K562 (cell line): ENCODE data around the gene CDC45. TPM values are rescaled to one million over a fixed set of nuclear protein-coding genes. Genes with fewer than 3 reads are reported as not detected.

Source experiments
- ATAC-seq: fragments of 200-7000 bp; cut with Tn5 transposase; 3 replicates; pipeline ENCODE4 v1.9.1; 2020; ENCODE audit warnings: moderate library complexity
- BruUV-seq: library from RNA; stranded (reverse); fragments of 400-500 nt; replicated peaks from 2 replicates; lab custom pipeline; 2021; lab: Mats Ljungman, UMichigan
- CTCF ChIA-PET: fragments of 300-600 bp; formaldehyde crosslinking; extraction: SDS; loops from one replicate; lab custom pipeline; 2021; ENCODE audit warnings: low intra/inter-chr PET ratio; lab: Yijun Ruan, JAX
- POLR2A ChIA-PET: fragments of 300-600, 350-650 bp; sonication (Branson Sonifier 250); formaldehyde crosslinking; extraction: SDS; loops from one replicate; lab custom pipeline; 2021; ENCODE audit warnings: antibody characterized with exemption, inconsistent platforms; lab: Yijun Ruan, JAX
- DNase-seq, 4 experiments: peaks; one replicate each; pipeline versions ENCODE4 v3.0.0 to v3.0.0-alpha.2; 2011 to 2018; ENCODE audit warnings: low spot score in 3 of 4, mixed read lengths in 3 of 4; ENCODE audit errors: extremely low read depth in 1 of 4
- FAIRE-seq: peaks from 2 replicates; lab custom pipeline; 2011; peaks lifted over from hg19 to GRCh38; lab: Jason Lieb, UNC
- H2AFZ ChIP-seq: 2 replicates; pipeline ENCODE4 v1.6.0; 2011; ENCODE audit warnings: low read depth, low read length, control low read depth, inconsistent platforms
- H3K27ac ChIP-seq: fragments of 200-600 bp; 3 replicates; pipeline ENCODE4 v1.8.0; 2011; ENCODE audit warnings: low read depth, mild to moderate bottlenecking, control low read depth, inconsistent platforms, low read length, moderate library complexity, mixed read lengths; ENCODE audit errors: extremely low read depth
- H3K27me3 ChIP-seq, 2 experiments: fragments of 300-600 bp in 1 of 2; 2 replicates in 1 of 2; 3 replicates in 1 of 2; pipeline versions ENCODE4 v1.6.0 to v1.8.0; 2011; ENCODE audit warnings: inconsistent platforms in 2 of 2, low read length in 2 of 2, mild to moderate bottlenecking in 1 of 2, mixed read lengths in 1 of 2, moderate library complexity in 1 of 2; ENCODE audit not compliant: control insufficient read depth in 2 of 2, insufficient read depth in 2 of 2
- H3K36me3 ChIP-seq: fragments of 300-600 bp; 3 replicates; pipeline ENCODE4 v1.8.0; 2011; ENCODE audit warnings: mild to moderate bottlenecking, low read length, inconsistent platforms; ENCODE audit not compliant: control insufficient read depth, insufficient read depth
- H3K4me1 ChIP-seq, 2 experiments: fragments of 200-600 bp in 1 of 2; replicated peaks in 1 of 2; 2 replicates in 1 of 2; 3 replicates in 1 of 2; pipeline versions ENCODE4 v1.5.1 to v1.8.0; 2011; ENCODE audit warnings: inconsistent platforms in 2 of 2, low read length in 2 of 2, mild to moderate bottlenecking in 1 of 2, mixed read lengths in 1 of 2, moderate library complexity in 1 of 2; ENCODE audit not compliant: control insufficient read depth in 2 of 2, insufficient read depth in 2 of 2
- H3K4me2 ChIP-seq: 2 replicates; pipeline ENCODE4 v1.6.1; 2011; ENCODE audit warnings: low read length, control low read depth, inconsistent platforms, mixed read lengths; ENCODE audit not compliant: insufficient read depth
- H3K4me3 ChIP-seq: fragments of 200-600 bp; sonication (generic), shearing (Covaris generic); 2 replicates; pipeline ENCODE4 v1.5.1; 2016; ENCODE audit warnings: control low read depth, inconsistent platforms
- H3K79me2 ChIP-seq: fragments of 200-600 bp; 3 replicates; pipeline ENCODE4 v1.8.0; 2011; ENCODE audit warnings: low read length, inconsistent platforms; ENCODE audit not compliant: control insufficient read depth, insufficient read depth
- H3K9ac ChIP-seq, 2 experiments: 2 replicates each; pipeline versions ENCODE4 v1.6.0 to v1.6.1; 2011; ENCODE audit warnings: low read depth in 2 of 2, low read length in 2 of 2, control low read depth in 1 of 2, inconsistent platforms in 1 of 2, mild to moderate bottlenecking in 1 of 2, mixed read lengths in 1 of 2; ENCODE audit not compliant: insufficient read depth in 1 of 2
- H3K9me1 ChIP-seq: one replicate; pipeline ENCODE4 v1.6.0; 2011; ENCODE audit warnings: inconsistent platforms, mild to moderate bottlenecking, low read length, moderate library complexity; ENCODE audit not compliant: control insufficient read depth, insufficient read depth
- H3K9me3 ChIP-seq: replicated peaks from 2 replicates; pipeline ENCODE4 v1.5.1; 2011; ENCODE audit warnings: low read depth, low read length, inconsistent platforms; ENCODE audit not compliant: control insufficient read depth, insufficient read depth
- H4K20me1 ChIP-seq: replicated peaks from 2 replicates; pipeline ENCODE4 v1.6.1; 2011; ENCODE audit warnings: low read length, inconsistent platforms, mixed read lengths; ENCODE audit not compliant: control insufficient read depth, insufficient read depth
- DNMT1 ChIP-seq: fragments of 450-650 bp; IDR thresholded peaks from 2 replicates; pipeline ENCODE4 v1.6.1; 2016; ENCODE audit warnings: antibody characterized with exemption, mild to moderate bottlenecking
- ERF ChIP-seq: fragments of 450-650 bp; formaldehyde crosslinking; IDR thresholded peaks from 2 replicates; pipeline ENCODE4 v1.4.0; 2020; ENCODE audit warnings: mild to moderate bottlenecking, mixed read lengths
- MED1 ChIP-seq: sonication (generic); formaldehyde crosslinking; IDR thresholded peaks from 2 replicates; pipeline ENCODE4 v1.8.1; 2023; ENCODE audit warnings: missing genetic modification reagents, borderline replicate concordance
- MYNN ChIP-seq, 2 experiments: sonication (generic); formaldehyde crosslinking in 1 of 2; IDR thresholded peaks; 2 replicates each; pipeline versions ENCODE4 v1.5.0 to v1.6.1; 2016 to 2020; ENCODE audit warnings: antibody characterized with exemption in 1 of 2, missing genetic modification reagents in 1 of 2
- NCOA6 ChIP-seq: fragments of 450-650 bp; IDR thresholded peaks from 2 replicates; pipeline ENCODE4 v1.6.1; 2017; ENCODE audit warnings: mild to moderate bottlenecking
- NFATC3 ChIP-seq: fragments of 450-650 bp; IDR thresholded peaks from 2 replicates; pipeline ENCODE4 v1.6.1; 2017; ENCODE audit warnings: mild to moderate bottlenecking
- PML ChIP-seq: IDR thresholded peaks from 2 replicates; pipeline ENCODE4 v1.6.1; 2012; ENCODE audit warnings: low read length, inconsistent platforms
- PTRF ChIP-seq: fragments of 450-650 bp; IDR thresholded peaks from 2 replicates; pipeline ENCODE4 v1.6.1; 2016; ENCODE audit warnings: mild to moderate bottlenecking, missing genetic modification characterization, missing compliant biosample characterization
- PURB ChIP-seq: sonication (generic); formaldehyde crosslinking; IDR thresholded peaks from 2 replicates; pipeline ENCODE4 v1.9.0; 2021; ENCODE audit warnings: low read depth, mild to moderate bottlenecking, missing genetic modification reagents
- TAL1 ChIP-seq: fragments of 450-650 bp; IDR thresholded peaks from 2 replicates; pipeline ENCODE4 v1.6.1; 2016; ENCODE audit warnings: mild to moderate bottlenecking
- TEAD4 ChIP-seq, 2 experiments: sonication (generic) in 1 of 2; formaldehyde crosslinking in 1 of 2; IDR thresholded peaks; 2 replicates each; pipeline versions ENCODE4 v1.6.1 to v1.8.0; 2012 to 2022; ENCODE audit warnings: borderline replicate concordance in 1 of 2, inconsistent platforms in 1 of 2, low read length in 1 of 2, mild to moderate bottlenecking in 1 of 2, missing genetic modification reagents in 1 of 2
- TFE3 ChIP-seq: fragments of 450-650 bp; formaldehyde crosslinking; IDR thresholded peaks from 2 replicates; pipeline ENCODE4 v1.4.0; 2020; ENCODE audit warnings: mild to moderate bottlenecking, mixed read lengths
- YBX1 ChIP-seq: fragments of 450-650 bp; IDR thresholded peaks from 2 replicates; pipeline ENCODE4 v1.7.1; 2016; ENCODE audit warnings: mild to moderate bottlenecking
- ZC3H11A ChIP-seq: IDR thresholded peaks from 2 replicates; pipeline ENCODE4 v1.6.1; 2012; ENCODE audit warnings: low read depth, low read length, improper control_type of control experiment
- ZC3H4 ChIP-seq: sonication (generic); formaldehyde crosslinking; IDR thresholded peaks from 2 replicates; pipeline ENCODE4 v1.9.0; 2021; ENCODE audit warnings: missing genetic modification reagents, borderline replicate concordance
- ZNF282 ChIP-seq: sonication (generic); formaldehyde crosslinking; IDR thresholded peaks from 2 replicates; pipeline ENCODE4 v1.8.1; 2023; ENCODE audit warnings: missing genetic modification reagents
- ZNF561 ChIP-seq: fragments of 450-650 bp; formaldehyde crosslinking; conservative IDR thresholded peaks from 2 replicates; pipeline ENCODE4 v1.4.0; 2020; ENCODE audit warnings: mild to moderate bottlenecking, moderate library complexity
- ZNF717 ChIP-seq: fragments of 250-450 bp; sonication (Bioruptor Pico); IDR thresholded peaks from 2 replicates; pipeline ENCODE4 v1.5.0; 2021
- WGBS: fragments of 100-300 bp; shearing (Covaris generic); methylation state at CpG from one replicate; pipeline ENCODE4 v1.1.6; 2016; ENCODE audit warnings: low coverage, mixed read lengths; ENCODE audit not compliant: insufficient coverage; ENCODE audit errors: missing lambda C conversion rate; 5-methylcytosine and 5-hydroxymethylcytosine counted together
- in situ Hi-C: fragments of 300-500 bp; cut with MboI; formaldehyde crosslinking; loops from 4 replicates; pipeline ENCODE4 v1.15.0; 2018; ENCODE audit warnings: inconsistent platforms, mixed read lengths
- intact Hi-C: fragments of 100-400 bp; cut with micrococcal nuclease; formaldehyde crosslinking; loops from 2 replicates; pipeline ENCODE4 v1.14.2; 2022
- polyA plus RNA-seq, 8 experiments: library from polyadenylated mRNA; depleted of rRNA in 4 of 8; stranded (reverse) in 5 of 8; unstranded in 3 of 8; fragments of >200 nt; fragmentation: Nextera tagmentation in 2 of 8; fragmentation: Illumina TruSeq in 1 of 8; extraction: Ambion mirVana in 2 of 8; extraction: Trizol in 1 of 8; gene quantifications; 2 replicates each; pipeline versions ENCODE4 v1.2.1 to v1.2.3, GENCODE V29; 2011 to 2014; ENCODE audit warnings: inconsistent platforms in 1 of 8, missing spikeins in 1 of 8
- total RNA-seq, 7 experiments: library from RNA; depleted of rRNA in 6 of 7; stranded (reverse); fragments of >200 nt in 6 of 7; fragmentation: Illumina TruSeq in 2 of 7; extraction: Trizol in 2 of 7; gene quantifications; 2 replicates each; pipeline versions ENCODE4 v1.2.1 to v1.2.3, GENCODE V29; 2011 to 2021; ENCODE audit warnings: low replicate concordance in 1 of 7
- TF ChIP-seq, protein P1 (sequence below): fragments of 250-450 bp; sonication (Bioruptor Pico); IDR thresholded peaks from 2 replicates; pipeline ENCODE4 v1.6.1; 2021; ENCODE audit warnings: mild to moderate bottlenecking

The CDC45 gene
- total and polyA plus RNA-seq, 9 of the 15 experiments (the other 6 are each of a cell fraction or from before 2014, with no cell fraction given), result 251 to 580 (median 410) TPM

DNA sequence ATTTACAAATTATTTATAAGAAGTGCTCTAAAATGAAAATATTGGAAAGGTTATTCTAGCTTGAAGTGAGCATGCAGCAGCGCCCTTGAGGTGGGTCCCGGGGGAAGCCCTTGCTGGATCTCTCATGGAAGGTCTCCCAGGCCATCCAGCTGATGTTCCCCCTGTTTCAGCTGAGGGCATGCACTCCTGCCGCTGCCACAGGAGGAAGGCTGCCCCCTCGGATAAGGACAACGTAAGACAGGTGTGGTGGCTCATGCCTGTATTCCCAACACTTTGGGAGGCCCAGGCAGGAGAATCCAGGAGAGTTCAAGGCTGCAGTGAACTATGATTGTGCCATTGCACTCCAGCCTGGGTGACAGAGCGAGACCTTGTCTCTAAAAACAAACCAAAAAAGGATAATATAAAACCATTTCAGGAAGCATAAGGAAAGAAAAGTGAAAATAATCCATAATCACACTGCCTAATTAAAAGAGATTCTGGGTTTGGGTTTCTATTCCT is 15.0 kb downstream of the CDC45 start:
- intact Hi-C loops, result no loop called here
- no TSS peak for BruUV-seq
- TF ChIP-seq ZNF561 (CRISPR knock-in tag) (no peak), TFE3 (CRISPR knock-in tag) (no peak), DNMT1 (no peak), ZNF717 (CRISPR knock-in tag) (no peak), MED1 (CRISPR knock-in tag) (no peak), PTRF (no peak), ERF (CRISPR knock-in tag) (no peak), ZNF282 (CRISPR knock-in tag) (peak; percentile 77; the same call in 1 of the 2 replicates), PURB (CRISPR knock-in tag) (no peak), ZC3H11A (no peak), NFATC3 (no peak), PML (no peak), TAL1 (no peak), ZC3H4 (CRISPR knock-in tag) (0 out of 2 replicates have a peak, but pooled peaks have one; percentile 19), TEAD4 (IDR thresholded peaks at IDR 0.05; ENCODE audit: low read length) (no peak), TEAD4 (CRISPR knock-in tag; IDR thresholded peaks at IDR 0.05; ENCODE audit: borderline replicate concordance) (peak; percentile 68; the same call in 1 of the 2 replicates), MYNN (IDR thresholded peaks at IDR 0.05) (no peak), MYNN (CRISPR knock-in tag; IDR thresholded peaks at IDR 0.05) (no peak), YBX1 (no peak), NCOA6 (no peak)
- TF ChIP-seq, protein P1, sequence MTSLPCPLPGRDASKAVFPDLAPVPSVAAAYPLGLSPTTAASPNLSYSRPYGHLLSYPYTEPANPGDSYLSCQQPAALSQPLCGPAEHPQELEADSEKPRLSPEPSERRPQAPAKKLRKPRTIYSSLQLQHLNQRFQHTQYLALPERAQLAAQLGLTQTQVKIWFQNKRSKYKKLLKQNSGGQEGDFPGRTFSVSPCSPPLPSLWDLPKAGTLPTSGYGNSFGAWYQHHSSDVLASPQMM, result no peak

More for the DNA sequence above, 15.0 kb downstream of the CDC45 start:
- ATAC-seq (no peak), DNase-seq (no peak), FAIRE-seq (no peak)
- Histone ChIP-seq H3K4me3 (no peak overlapping the region), H3K79me2 (peaks cover 13% of the 10 kb centered on the region), H2AFZ (no peak overlapping the region), H3K27me3 (no peaks in the 10 kb centered on the region), H4K20me1 (no peaks in the 10 kb centered on the region; the same call in 1 of the 2 replicates), H3K9ac (no peak overlapping the region; a peak in 1 of 4 replicates), H3K36me3 (peaks cover 97% of the 10 kb centered on the region), H3K4me1 (no peaks in the 10 kb centered on the region; a peak in 2 of 5 replicates), H3K4me2 (no peak overlapping the region), H3K9me1 (no peaks in the 10 kb centered on the region), H3K9me3 (no peaks in the 10 kb centered on the region), H3K27ac (no peak overlapping the region)
- ChIA-PET CTCF (interaction anchor here (3.1 kb wide), 1 partner anchor 135 kb away, joined by 27 read pairs; no protein-coding TSS in a partner anchor), POLR2A (interaction anchor here (0.5 to 7.8 kb wide), 11 partner anchors 8 to 99 kb away, joined by 3 to 95 read pairs (median 4); partner anchors contain the start of genes CDC45 and UFD1)
- in situ Hi-C loops, result no loop called here
- 96% methylated on average over 6 of the region's 6 CpGs for WGBS
